Suprapubic skin (tissue), 4 donors: ENCODE measurements around the gene ACTR1B. TPM values are rescaled to one million over a fixed set of nuclear protein-coding genes. Genes with fewer than 3 reads are reported as not detected.
A peak's percentile ranks its signal among the peaks of the same experiment; 100 is the strongest.
"Not testable (repeated sequence)": the region's sequence is repeated elsewhere in the genome, so short reads cannot be mapped to it uniquely, and the experiment has no call there.

ENCODE experiments used
- DNase-seq, 2 donors: peaks; one replicate each; pipeline ENCODE4 v3.0.0-alpha.2; 2019; ENCODE audit warnings: low spot score in 2 of 2
- H3K27ac ChIP-seq: fragments of 200-600 bp; sonication (generic); one replicate; pipeline ENCODE4 v1.5.1; 2019
- H3K27me3 ChIP-seq: fragments of 200-600 bp; sonication (generic); one replicate; pipeline ENCODE4 v1.5.1; 2019
- H3K36me3 ChIP-seq: fragments of 200-600 bp; sonication (generic); one replicate; pipeline ENCODE4 v1.5.1; 2019
- H3K4me1 ChIP-seq: fragments of 200-600 bp; sonication (generic); one replicate; pipeline ENCODE4 v1.5.1; 2019
- H3K4me3 ChIP-seq: fragments of 200-600 bp; sonication (generic); one replicate; pipeline ENCODE4 v1.5.1; 2019; ENCODE audit warnings: mild to moderate bottlenecking
- H3K9me3 ChIP-seq: fragments of 200-600 bp; sonication (generic); one replicate; pipeline ENCODE4 v1.5.1; 2019
- EP300 ChIP-seq: sonication (generic); formaldehyde crosslinking; IDR thresholded peaks from one replicate; pipeline ENCODE4 v1.6.1; 2017; ENCODE audit warnings: antibody characterized with exemption
- POLR2A ChIP-seq, 2 donors: fragments of 450-650 bp; IDR thresholded peaks; one replicate each; pipeline ENCODE4 v1.6.1; 2017; ENCODE audit warnings: antibody characterized with exemption in 2 of 2, mild to moderate bottlenecking in 2 of 2, moderate library complexity in 2 of 2
- POLR2AphosphoS5 ChIP-seq, 3 donors: sonication (generic); formaldehyde crosslinking; IDR thresholded peaks; one replicate each; pipeline ENCODE4 v1.6.1; 2017; ENCODE audit warnings: antibody characterized with exemption in 3 of 3
- WGBS: methylation state at CpG from one replicate; pipeline ENCODE4 v1.1.5; 2018; 5-methylcytosine and 5-hydroxymethylcytosine counted together
- total RNA-seq, 4 donors: library from RNA; depleted of rRNA; stranded (reverse); fragments of >200 nt; gene quantifications; one replicate each; pipeline ENCODE4 v1.1.0, GENCODE V29; 2016
- TF ChIP-seq, protein P1 (sequence below), 2 donors: fragments of 200-600 bp in 1 of 2; fragments of 450-650 bp in 1 of 2; sonication (generic) in 1 of 2; IDR thresholded peaks; one replicate each; pipeline ENCODE4 v1.5.1; 2016 to 2019; ENCODE audit warnings: antibody characterized with exemption in 2 of 2, mild to moderate bottlenecking in 1 of 2, moderate library complexity in 1 of 2

The ACTR1B gene
- 10 to 100 TPM; 54.9 to 89.1 (median 74.4) TPM for total RNA-seq

DNA sequence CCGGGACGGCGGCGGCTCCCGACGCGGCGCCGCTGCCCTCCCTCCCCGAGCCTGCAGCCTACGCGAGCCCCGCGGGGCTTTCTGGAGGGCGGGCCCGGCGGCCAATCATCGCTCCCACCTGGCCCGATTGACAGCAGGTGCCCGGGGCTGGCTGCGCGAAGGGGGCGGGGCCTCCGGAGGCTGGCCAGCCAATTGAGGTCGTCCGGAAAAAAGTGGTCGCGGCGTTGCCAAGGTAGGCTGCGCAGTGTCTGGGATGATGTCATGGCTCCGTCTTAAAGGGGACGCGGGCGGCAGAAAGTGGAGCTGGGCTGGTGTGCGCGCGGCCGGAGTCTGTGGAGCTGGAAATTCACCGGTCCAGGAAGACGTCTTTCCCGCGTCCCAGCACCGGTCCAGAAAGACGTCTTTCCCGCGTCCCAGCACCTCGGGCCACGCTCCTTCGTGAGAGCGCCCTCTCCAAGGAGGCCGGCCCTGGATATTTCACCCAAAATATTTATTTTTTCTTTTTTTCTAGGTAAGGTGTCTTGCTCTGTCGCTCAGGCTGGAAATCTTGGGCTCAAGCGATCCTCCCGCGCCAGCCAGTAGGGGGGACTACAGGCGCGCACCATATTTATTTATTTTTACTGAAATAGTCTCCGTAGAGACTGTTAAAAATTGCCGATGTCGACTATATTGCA is at the start of gene ACTR1B:
TSS of gene ACTR1B (minus strand) at position 83 of the 674 bp plus-strand sequence. CDS start 154 bp downstream, outside the sequence.
- H3K4me3 ChIP-seq = peak within 1 kb of the TSS; percentile 77
- no peaks in the 10 kb centered on the region for H3K27me3 ChIP-seq
- H3K9me3 ChIP-seq = no peaks in the 10 kb centered on the region
- peak; percentile 98 for DNase-seq
- H3K36me3 ChIP-seq = peaks cover 16% of the 10 kb centered on the region
- WGBS = under 1% methylated on average over 26 of the region's 60 CpGs
- H3K4me1 ChIP-seq = peaks cover 36% of the 10 kb centered on the region
- TF ChIP-seq, protein P1, sequence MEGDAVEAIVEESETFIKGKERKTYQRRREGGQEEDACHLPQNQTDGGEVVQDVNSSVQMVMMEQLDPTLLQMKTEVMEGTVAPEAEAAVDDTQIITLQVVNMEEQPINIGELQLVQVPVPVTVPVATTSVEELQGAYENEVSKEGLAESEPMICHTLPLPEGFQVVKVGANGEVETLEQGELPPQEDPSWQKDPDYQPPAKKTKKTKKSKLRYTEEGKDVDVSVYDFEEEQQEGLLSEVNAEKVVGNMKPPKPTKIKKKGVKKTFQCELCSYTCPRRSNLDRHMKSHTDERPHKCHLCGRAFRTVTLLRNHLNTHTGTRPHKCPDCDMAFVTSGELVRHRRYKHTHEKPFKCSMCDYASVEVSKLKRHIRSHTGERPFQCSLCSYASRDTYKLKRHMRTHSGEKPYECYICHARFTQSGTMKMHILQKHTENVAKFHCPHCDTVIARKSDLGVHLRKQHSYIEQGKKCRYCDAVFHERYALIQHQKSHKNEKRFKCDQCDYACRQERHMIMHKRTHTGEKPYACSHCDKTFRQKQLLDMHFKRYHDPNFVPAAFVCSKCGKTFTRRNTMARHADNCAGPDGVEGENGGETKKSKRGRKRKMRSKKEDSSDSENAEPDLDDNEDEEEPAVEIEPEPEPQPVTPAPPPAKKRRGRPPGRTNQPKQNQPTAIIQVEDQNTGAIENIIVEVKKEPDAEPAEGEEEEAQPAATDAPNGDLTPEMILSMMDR (IDR thresholded peaks at IDR 0.05) = peak; percentile 47 to 52
- TF ChIP-seq POLR2AphosphoS5 (IDR thresholded peaks at IDR 0.05) (peak in 2 of 3 donors; percentile 49 to 76), POLR2A (IDR thresholded peaks at IDR 0.05) (peak in 1 of 2 donors; percentile 62), EP300 (no peak)
- H3K27ac ChIP-seq = peak within 1 kb of the TSS; percentile 98

DNA sequence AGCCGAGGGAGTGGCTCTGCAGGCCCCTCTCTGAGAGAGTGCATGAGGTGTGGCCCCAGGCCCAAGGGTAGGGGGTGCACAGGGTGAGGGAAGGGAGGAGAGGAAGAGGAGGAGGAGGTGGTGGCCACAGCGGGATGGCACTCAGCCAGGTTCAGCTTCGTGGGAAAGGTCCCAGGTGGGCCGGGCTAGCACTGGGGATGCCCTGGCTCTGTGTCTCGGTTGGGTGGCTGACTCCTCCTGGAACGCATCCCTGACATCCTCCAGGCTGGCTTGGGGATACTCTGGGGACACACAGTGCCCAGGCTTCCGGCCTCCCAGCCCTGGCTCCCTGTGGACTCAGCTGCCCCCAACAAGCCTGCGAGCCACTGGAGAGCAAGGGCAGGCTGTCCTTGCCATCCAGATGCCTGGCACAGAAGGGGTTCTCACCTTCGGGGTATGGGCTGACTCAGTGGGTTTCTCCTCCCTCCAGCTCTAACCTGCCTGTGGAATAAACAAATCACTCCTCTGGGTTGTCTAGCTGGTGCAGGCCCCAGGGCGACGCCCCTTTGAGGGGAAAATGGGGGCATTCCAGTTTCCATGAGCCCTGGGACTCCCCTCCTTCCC is 49.0 kb upstream of the ACTR1B start:
- 74% methylated on average over 8 of the region's 11 CpGs for WGBS
- Histone ChIP-seq H3K9me3 (no peaks in the 10 kb centered on the region), H3K4me1 (no peaks in the 10 kb centered on the region), H3K27ac (no peak overlapping the region), H3K36me3 (no peaks in the 10 kb centered on the region), H3K4me3 (no peak overlapping the region), H3K27me3 (peaks cover 5% of the 10 kb centered on the region)
- DNase-seq = peak in 1 of 2 donors; percentile 76
- TF ChIP-seq, protein P1 (IDR thresholded peaks at IDR 0.05) = no peak
- TF ChIP-seq EP300 (no peak), POLR2A (IDR thresholded peaks at IDR 0.05) (no peak), POLR2AphosphoS5 (IDR thresholded peaks at IDR 0.05) (no peak)

DNA sequence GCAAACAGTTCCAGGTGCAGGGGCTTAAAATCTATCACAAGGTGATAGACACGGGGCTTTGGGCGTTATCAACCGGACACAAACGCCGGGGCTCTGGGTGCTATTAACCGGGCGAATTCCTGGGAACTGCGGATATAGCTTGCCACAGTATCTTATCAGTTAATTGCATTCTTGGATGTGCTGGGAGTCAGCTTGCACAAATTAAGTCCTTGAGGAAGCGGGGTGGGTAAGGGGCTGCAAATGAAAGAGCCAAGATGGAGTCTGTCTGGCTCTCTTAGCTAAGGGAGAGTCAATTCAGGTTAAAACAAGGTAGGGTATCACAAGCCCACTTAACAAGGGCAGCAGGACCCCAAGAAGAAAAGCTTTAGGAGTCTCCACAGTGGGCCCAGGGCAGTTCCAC is 48.3 kb upstream of the ACTR1B start:
- H3K4me3 ChIP-seq, H3K36me3 ChIP-seq, H3K27ac ChIP-seq, H3K4me1 ChIP-seq, H3K9me3 ChIP-seq, H3K27me3 ChIP-seq, DNase-seq: not testable (repeated sequence)
- WGBS = 91% methylated on average over 9 of the region's 9 CpGs

DNA sequence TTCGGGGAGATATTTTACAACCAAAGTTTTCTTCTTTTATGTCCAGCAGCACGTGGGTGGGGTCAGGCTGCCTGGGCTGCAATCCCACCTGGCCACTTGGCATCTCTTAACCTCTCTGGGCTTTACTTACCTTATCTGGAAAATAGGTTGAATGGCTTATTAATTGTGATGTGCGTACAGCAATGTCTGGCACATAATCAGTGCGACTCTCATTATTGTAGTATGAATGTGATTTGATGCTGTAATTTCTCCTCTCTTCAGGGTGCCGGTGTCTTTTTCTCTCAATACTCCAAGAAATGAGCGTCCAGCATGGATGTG is 47.5 kb upstream of the ACTR1B start:
- no peaks in the 10 kb centered on the region for H3K4me1 ChIP-seq
- H3K36me3 ChIP-seq = no peaks in the 10 kb centered on the region
- H3K27me3 ChIP-seq = peaks cover 9% of the 10 kb centered on the region
- H3K27ac ChIP-seq = no peak overlapping the region
- no peak for DNase-seq
- no peak overlapping the region for H3K4me3 ChIP-seq
- no peaks in the 10 kb centered on the region for H3K9me3 ChIP-seq
- WGBS = 79% methylated on average over 6 of the region's 6 CpGs
- TF ChIP-seq POLR2AphosphoS5 (IDR thresholded peaks at IDR 0.05) (no peak), EP300 (no peak), POLR2A (IDR thresholded peaks at IDR 0.05) (no peak)
- TF ChIP-seq, protein P1 (IDR thresholded peaks at IDR 0.05) = no peak

GRCh38 chr2:97708608-97709007 is 44.8 kb upstream of the ACTR1B start:
- DNase-seq = peak in 1 of 2 donors; percentile 21
- no peak overlapping the region for H3K27ac ChIP-seq
- no peak overlapping the region for H3K4me3 ChIP-seq
- TF ChIP-seq EP300 = no peak
- no peak for TF ChIP-seq POLR2AphosphoS5 (IDR thresholded peaks at IDR 0.05)
- TF ChIP-seq, protein P1 (IDR thresholded peaks at IDR 0.05) = no peak
- no peak for TF ChIP-seq POLR2A (IDR thresholded peaks at IDR 0.05)
- H3K9me3 ChIP-seq = no peaks in the 10 kb centered on the region
- WGBS = 90% methylated on average over 8 of the region's 8 CpGs
- H3K4me1 ChIP-seq = no peaks in the 10 kb centered on the region
- peaks cover 9% of the 10 kb centered on the region for H3K27me3 ChIP-seq
- H3K36me3 ChIP-seq = no peaks in the 10 kb centered on the region
